ENCODE measurements around the gene TMEM14C.
"Not testable (repeated sequence)": the region's sequence is repeated elsewhere in the genome, so short reads cannot be mapped to it uniquely, and the experiment has no call there.

Gene TMEM14C

DNA sequence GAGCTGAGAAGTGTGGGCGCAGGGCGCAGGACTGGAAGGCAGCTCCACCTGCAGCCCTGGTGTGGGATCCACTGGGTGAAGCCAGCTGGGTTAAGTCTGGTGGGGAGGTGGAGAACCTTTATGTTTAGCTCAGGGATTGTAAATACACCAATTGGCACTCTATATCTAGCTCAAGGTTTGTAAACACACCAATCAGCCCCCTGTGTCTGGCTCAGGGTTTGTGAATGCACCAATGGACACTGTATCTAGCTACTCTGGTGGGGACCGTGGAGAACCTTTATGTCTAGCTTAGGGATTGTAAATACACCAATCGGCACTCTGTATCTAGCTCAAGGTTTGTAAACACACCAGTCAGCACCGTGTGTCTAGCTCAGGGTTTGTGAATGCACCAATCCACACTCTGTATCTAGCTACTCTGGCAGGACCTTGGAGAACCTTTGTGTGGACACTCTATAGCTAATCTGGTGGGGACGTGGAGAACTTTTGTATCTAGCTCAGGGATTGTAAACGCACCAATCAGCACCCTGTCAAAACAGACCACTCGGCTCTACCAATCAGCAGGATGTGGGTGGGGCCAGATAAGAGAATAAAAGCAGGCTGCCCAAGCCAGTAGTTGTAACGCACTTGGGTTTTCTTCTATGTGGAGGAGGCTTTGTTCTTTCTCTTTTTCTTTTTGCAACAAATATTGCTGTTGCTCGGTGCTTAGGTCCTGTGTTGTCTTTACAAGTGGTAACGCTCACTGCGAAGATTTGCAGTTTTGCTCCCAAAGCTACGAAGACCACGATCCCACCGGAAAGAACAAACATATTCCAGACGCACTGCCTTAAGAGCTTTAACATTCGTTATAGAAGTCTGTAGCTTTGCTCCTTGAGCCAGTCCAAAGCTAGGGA, 1.7 kb upstream of the TMEM14C start:
- H3K4me3 ChIP-seq (ENCODE audit: low read depth, low read length) = not testable (repeated sequence)

DNA sequence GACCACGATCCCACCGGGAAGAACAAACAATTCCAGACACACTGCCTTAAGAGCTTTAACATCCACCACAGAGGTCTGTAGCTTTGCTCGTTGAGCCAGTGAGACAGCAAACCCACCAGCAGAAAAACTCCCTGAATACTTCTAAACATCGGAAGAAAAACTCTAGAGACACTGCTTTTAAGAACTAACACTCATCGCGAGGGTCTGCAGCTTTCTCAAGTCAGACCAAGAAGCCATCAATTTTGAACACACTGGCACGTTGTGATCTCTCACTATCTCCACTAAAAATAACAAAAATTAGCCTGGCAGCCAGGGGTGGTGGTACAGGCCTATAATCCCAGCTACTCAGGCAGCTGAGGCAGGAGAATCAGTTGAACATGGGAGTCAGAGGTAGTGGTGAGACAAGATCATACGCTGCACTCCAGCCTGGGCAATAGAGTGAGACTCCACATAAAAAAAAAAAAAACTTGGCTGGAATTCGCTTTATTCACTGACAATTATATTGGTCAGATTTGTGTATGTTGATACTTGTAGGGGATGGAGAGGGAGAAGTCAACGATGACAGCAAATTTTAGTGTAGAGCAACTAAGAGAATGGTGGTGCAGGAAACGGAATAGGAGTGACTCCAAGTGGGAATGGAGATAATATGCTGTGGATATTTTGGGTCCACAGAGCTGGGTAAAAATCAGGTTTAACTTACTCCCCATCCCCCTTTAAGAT, 860 bp upstream of the TMEM14C start:
- peak overlapping the region; percentile 36 for H3K4me3 ChIP-seq (ENCODE audit: low read depth, low read length)

DNA sequence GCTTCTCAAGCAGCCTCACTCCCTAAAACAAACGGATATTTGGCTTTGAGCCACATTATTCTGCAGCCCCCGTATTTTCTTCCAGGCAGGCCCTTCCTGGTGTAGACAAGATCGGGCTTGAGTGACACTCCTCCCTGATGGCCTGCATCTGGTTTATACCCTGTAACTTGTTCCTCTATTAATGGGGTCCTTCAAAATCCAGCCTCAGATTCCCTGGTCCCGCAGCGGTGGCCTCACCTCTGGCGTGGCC, 375 bp upstream of the TMEM14C start:
- peak overlapping the region; percentile 36 for H3K4me3 ChIP-seq (ENCODE audit: low read depth, low read length)

DNA sequence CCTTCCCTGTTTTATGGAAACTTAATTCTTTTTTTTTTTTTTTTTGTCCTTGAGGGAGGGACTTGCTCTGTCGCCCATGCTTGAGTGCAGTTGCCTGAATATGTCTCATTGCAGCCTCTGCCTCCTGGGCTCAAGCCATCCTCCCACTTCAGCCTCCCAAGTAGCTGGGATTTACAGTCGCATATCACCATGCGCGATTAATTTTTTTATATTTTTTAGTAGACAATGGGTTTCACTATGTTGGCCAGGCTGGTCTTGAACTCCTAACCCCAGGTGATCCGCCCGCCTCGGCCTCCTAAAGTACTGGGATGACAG, 654 bp downstream of the TMEM14C start:
- peak overlapping the region; percentile 76 for H3K4me3 ChIP-seq (ENCODE audit: low read depth, low read length)

DNA sequence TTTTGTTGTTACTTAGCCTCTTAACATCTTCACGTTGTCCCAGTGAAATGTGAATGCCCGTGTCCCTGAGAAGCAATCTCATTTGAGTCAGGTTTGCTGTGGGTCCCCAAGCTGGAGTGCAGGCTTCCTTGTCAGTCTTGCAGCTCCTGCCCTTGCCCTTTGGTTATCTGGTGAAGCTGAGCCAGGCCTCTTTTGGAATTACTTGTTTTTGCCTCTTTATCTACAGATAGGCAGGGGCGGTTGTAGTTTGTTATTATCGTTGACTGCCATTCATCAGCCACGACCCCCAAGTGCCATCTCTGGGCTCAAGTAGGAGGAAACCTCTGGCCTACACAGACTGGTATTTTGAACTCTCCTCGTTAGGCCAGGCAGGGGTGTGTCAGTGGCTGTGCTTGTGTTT, 2.2 kb downstream of the TMEM14C start:
- H3K4me3 ChIP-seq (ENCODE audit: low read depth, low read length) = no peak overlapping the region

DNA sequence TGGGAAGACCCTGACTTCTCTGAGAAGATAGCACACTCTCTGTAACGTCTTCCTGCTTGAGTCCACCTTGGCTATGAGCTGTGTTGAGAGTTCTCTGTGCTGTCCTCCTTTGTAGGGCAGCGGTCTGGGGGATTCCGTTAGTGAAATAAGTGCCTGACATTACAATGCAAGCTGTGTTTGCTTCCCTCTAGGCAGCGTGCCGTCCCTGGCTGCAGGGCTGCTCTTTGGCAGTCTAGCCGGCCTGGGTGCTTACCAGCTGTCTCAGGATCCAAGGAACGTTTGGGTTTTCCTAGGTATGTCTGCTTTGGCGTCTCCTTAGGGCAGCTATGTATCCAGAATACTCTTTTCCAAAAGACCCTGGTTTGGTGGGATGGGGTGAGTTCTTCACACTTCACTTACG, 2.8 kb downstream of the TMEM14C start:
- H3K4me3 ChIP-seq (ENCODE audit: low read depth, low read length) = no peak overlapping the region

DNA sequence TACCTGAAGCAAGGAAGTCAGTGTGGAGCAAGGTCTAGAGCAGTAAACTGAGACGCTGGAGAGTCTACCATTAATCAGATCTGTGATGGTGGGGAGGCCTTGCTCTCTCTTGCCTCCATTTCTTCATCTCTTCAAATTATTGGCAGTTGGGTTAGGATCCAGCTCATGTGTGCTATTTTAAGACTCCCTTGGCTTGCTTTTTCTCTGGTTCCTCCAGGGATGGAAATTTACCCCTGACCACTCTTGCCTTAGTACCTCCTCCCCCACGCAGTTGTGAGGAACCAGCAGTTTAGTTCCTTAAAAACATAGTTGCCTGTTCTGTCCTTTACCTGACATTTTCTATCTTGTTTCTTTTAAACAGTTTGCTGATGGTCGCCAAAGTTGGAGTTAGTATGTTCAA, 7.4 kb downstream of the TMEM14C start:
- no peak overlapping the region for H3K4me3 ChIP-seq (ENCODE audit: low read depth, low read length)

DNA sequence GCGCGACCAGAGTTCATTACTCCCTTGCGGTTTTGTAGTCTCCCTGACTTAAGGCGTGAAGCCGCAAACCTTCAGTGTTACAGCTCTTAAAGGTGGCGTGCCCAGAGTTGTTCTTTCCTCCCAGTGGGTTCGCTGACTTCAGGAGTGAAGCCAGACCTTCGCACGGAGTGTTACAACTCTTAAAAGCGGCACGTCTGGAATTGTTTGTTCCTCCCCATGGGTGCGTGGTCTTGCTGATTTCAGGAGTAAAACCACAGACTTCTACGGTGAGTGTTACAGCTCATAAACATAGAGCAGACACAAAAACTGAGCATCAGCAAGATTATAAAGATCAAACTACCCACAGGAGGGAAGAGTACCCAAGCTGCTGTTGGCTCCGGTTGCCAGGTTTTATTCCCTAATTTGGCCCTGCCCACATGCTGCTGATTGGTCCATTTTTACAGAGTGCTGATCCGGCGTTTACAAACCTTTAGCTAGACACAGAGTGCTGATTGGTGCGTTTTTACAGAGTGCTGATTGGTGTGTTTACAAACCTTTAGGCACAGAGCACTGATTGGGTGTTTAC, 10.4 kb downstream of the TMEM14C start:
- H3K4me3 ChIP-seq (ENCODE audit: low read depth, low read length) = no peak overlapping the region

DNA sequence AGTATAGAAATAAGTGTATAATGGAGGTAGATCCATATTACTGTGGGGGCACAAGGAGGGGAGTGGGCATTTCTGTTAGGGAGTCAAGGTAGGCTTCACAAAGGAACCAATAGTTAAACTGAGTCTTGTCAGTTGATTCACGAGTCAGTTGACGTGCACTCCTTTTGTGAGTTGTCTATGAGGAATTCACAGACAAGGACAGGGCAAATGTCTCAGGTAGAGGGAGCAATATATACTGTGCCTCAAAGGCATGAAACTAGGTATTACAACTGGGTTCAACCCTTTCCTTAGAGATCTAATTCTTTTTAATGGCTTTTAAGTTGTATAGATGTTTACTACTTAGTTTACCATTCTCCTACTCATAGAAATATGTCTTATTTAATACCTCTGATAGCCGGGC, 11.0 kb downstream of the TMEM14C start:
- no peak overlapping the region for H3K4me3 ChIP-seq (ENCODE audit: low read depth, low read length)

DNA sequence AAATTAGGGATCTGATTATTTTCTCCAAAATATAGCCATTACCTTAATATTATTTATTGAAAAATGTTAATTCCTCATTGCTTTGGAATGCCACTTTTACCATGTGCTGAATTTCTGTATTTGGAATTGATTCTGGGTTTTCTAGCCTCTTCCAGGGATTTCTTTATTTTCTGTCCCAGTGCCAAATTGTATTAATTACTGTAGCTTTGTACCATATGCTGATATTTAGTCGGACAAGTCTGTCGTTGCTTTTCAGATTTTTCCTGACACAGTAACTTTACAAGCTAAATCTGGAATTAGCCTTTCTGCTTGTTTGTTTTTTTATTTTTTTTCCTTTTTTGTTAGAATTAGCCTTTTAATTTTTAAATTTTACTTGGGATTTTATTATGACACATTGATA, 13.9 kb downstream of the TMEM14C start:
- H3K4me3 ChIP-seq (ENCODE audit: low read depth, low read length) = no peak overlapping the region

DNA sequence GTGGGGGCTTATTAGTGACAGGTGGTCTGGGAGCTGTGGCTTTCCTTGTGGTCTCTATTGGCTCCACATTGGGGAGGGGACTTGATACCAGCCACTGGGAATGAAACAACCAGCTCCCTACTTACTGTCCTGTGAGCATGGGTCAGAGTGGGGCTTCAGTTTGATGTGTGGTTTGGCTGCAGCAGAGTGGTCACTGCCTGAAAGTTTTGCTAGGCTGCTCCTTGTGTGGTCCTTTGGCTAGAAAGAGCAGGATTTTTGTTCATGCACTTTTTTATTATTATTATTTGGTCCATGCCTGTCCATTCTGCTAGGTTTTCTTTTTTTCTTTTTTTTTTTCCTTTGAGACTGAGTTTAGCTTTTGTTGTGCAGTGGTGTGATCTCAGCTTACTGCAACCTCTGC, 17.2 kb downstream of the TMEM14C start:
- H3K4me3 ChIP-seq (ENCODE audit: low read depth, low read length) = no peak overlapping the region

DNA sequence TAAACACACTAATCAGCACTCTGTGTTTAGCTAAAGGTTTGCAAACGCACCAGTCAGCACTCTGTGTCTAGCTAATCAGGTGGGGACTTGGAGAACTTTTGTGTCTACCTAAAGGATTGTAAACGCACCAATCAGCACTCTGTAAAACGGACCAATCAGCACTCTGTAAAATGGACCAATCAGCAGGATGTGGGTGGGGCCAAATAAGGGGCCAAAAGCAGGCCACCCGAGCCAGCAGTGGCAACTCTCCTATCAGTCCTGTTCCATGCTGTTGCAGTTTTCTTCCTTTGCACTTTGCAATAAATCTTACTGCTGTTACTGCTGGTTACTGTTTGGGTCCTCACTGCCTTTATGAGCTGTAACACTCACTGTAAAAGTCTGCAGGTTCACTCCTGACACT, 18.8 kb downstream of the TMEM14C start:
- not testable (repeated sequence) for H3K4me3 ChIP-seq (ENCODE audit: low read depth, low read length)

DNA sequence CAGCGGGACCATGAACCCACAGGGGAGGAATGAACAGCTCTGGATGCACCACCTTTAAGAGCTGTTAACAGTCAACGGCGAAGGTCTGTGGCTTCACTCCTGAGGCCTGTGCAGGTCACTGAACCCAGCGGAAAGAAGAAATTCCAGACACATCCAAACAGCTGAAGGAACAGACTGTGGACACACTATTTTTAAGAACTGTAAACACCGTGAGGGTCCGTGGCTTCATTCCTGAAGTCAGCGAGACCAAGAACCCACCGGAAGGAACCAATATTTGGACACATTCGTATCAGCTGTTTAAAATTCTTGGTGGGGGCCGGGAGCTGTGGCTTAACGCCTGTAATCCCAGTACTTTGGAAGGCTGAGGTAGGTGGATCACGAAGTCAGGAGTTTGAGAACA, 19.4 kb downstream of the TMEM14C start:
- no peak overlapping the region for H3K4me3 ChIP-seq (ENCODE audit: low read depth, low read length)

DNA sequence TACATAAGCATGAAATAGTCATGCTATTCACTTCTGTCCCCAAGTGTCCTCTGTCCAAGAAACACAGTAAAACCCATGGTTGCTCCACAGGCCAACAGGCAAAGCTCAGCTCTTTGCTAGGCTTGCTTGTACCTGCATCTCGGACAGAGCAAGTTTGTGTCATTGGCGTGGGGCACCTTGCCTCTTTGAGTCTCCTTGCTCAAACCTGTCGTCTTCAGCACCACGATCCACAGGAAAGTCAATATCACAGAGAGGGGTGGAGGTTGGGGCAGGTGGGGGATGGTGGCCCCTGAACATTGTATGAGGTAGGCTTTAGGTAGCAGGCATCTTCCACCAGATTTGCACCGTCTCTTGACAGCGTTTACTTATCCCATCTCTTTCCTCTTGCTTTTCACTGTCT, 20.6 kb downstream of the TMEM14C start:
- no peak overlapping the region for H3K4me3 ChIP-seq (ENCODE audit: low read depth, low read length)

DNA sequence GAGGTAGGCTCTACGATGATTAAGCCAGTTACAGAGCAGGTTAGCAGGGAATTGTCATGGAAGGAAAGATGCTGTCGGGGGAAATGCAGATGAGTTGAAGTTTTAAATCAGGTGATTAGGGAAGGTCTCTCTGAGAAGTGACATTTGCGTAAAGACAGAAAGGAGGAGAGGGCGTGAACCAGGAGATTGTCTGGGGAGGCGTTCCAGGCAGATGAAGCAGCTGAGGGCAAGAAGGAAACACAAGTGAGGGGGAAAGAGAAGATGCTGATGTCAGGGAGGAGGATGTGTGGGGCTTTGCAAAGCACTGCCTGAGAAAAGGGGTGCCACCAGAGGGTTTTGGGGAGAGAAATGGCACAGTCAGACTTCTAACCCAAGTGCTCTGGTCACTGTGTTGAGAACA, 22.2 kb downstream of the TMEM14C start:
- no peak overlapping the region for H3K4me3 ChIP-seq (ENCODE audit: low read depth, low read length)

DNA sequence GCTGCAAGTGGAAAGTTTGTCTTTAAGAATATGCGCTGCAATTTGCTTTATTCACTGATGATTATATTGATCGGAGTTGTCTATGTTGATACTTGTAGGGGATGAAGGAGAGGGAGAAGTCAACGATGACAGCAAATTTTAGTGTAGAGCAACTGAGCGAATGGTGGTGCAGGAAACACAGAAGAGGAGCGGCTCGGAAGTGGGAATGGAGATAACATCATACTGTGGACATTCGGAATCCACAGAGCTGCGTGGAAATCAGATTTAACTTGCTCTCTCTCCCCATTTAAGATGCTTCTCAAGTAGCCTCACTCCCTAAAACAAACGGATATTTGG, 24.0 kb downstream of the TMEM14C start:
- peak overlapping the region; percentile 87 for H3K4me3 ChIP-seq (ENCODE audit: low read depth, low read length)

DNA sequence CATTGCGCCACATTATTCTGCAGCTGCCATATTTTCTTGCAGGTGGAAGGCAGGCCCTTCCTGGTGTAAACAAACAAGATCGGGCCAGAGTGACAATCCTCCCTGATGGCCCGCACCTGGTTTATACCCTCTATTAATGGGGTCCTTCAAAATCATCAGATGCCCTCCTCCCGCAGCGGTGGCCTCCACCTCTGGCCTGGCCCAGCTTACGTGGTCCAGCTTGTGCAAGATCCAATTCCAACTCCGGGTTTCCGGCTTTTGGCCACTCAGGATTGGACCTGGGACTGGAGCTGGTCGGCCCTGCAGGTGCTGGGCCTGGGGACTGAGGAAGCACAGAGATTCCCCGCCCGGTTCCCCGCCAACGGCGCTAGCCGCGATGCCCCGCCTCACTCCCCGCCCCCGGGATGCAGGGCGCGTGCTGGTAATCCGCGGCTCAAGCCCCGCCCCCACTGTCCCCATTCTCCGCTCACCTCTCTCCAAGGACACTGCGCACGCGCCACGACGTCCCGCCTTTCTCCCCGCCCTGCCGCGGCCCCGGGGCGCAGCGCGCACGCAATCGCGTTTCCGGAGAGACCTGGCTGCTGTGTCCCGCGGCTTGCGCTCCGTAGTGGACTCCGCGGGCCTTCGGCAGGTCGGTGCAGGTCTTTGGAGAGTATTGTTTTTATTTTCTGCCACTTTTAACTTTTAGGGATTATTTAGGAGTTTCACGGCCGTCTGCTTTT, 24.5 kb downstream of the TMEM14C start, which contains the start of gene TMEM14B:
Gene TMEM14B, plus strand, starts transcription at position 555 of the 722 bp plus-strand sequence. CDS start 1,441 bp downstream, outside the sequence.
- H3K4me3 ChIP-seq (ENCODE audit: low read depth, low read length) = peak within 1 kb of the TSS; percentile 87

DNA sequence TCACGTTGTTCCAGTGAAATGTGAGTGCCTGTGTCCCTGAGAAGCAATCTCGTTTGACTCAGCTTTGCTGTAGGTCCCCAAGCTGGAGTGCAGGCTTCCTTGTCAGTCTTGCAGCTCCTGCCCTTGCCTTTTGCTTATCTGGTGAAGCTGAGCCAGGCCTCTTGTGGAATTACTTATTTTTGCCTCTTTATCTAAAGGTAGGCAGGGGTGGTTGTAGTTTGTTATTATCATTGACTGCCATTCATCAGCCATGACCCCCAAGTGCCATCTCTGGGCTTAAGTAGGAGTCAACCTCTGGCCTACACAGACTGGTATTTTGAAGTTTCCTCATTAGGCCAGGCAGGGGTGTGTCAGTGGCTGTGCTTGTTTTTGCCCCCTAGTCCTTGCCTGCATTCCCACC, 26.9 kb downstream of the TMEM14C start:
- H3K4me3 ChIP-seq (ENCODE audit: low read depth, low read length) = no peak overlapping the region

DNA sequence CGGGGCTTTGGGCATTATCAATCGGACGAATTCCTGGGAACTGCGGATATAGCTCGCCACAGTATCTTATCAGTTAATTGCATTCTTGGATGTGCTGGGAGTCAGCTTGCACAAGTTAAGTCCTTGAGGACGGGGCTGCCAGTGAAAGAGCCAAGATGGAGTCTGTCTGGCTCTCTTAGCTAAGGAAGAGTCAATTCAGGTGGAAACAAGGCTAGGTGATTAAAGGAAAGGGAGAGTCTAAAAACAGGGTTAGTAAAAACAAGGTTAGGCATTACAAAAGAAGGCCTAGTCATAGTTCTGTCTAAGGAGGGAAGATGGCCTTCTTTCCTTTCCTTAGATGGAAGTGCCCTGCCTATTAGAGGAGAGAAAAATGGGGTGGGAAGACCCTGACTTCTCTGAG, 27.7 kb downstream of the TMEM14C start:
- not testable (repeated sequence) for H3K4me3 ChIP-seq (ENCODE audit: low read depth, low read length)

DNA sequence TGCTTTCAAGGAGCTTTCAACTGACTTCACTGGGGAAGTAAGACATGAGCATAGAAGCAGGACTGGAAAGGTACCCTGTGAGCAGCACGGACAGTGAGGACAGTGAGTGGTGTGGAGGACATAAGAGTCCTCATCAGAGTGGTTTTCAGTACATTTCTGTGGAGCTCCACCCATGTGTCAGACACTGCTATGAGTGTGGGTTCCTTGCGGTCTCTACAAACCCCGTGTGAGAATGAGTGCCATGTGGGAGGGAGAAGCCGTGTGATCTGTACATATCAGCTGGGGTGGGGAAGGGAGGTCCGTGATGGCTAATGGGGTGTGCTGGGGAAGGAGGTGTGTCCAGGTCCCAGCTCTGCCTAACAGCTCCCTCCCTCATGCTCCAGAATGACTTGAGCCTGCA, 28.9 kb downstream of the TMEM14C start:
- not testable (repeated sequence) for H3K4me3 ChIP-seq (ENCODE audit: low read depth, low read length)

DNA sequence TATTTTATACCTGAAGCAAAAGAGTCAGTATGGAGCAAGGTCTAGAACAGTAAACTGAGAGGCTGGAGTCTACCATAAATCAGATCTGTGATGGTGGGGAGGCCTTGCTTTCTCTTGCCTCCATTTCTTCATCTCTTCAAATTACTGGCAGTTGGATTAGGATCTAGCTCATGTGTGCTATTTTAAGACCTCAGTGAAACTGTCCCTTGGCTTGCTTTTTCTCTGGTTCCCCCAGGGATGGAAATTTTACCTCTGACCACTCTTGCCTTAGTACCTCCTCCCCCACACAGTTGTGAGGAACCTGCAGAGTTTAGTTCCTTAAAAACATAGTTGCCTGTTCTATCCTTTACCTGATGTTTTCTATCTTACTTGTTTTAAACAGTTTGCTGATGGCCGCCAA, 33.2 kb downstream of the TMEM14C start:
- no peak overlapping the region for H3K4me3 ChIP-seq (ENCODE audit: low read depth, low read length)

DNA sequence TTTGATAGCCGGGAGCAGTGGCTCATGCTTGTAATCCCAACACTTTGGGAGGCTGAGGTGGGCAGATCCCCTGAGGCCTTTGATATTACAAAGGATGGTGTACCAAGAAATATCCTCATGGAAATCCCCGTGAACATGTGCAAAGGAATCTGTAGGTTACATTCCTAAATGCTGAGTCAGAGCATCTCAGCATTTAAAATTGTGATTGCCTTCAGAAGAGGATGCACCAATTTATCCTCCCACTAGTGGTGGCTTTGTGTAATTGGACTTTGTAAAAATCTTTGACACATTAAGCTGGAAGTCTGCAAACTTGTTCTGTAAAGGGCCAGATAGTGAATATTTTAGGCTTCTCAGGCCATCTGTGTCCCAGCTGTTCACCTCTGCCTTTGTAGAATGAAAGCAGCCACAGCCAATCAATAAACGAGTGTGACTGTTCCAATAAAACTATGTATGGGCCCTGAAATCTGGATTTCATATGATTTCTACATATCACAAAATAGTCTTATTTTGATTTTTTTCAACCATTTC, 36.5 kb downstream of the TMEM14C start:
- no peak overlapping the region for H3K4me3 ChIP-seq (ENCODE audit: low read depth, low read length)
